Omental fat pad (tissue), 4 donors: ENCODE results near the gene TAAR5. TPM values are rescaled to one million over a fixed set of nuclear protein-coding genes. Genes with fewer than 3 reads are reported as not detected.
"Not testable (repeated sequence)": the region's sequence is repeated elsewhere in the genome, so short reads cannot be mapped to it uniquely, and the experiment has no call there.

Source experiments
- ATAC-seq: fragments of 150-250 bp; one replicate; pipeline ENCODE4 v1.9.1; 2016; ENCODE audit warnings: mild to moderate bottlenecking, moderate library complexity; ENCODE audit not compliant: low FRiP score
- DNase-seq: peaks from one replicate; pipeline ENCODE4 v3.0.0-alpha.2; 2019; ENCODE audit warnings: low spot score
- total RNA-seq, 4 donors: library from RNA; depleted of rRNA; stranded (reverse); fragments of >200 nt; gene quantifications; one replicate each; pipeline ENCODE4 v1.1.0, GENCODE V29; 2016
- TF ChIP-seq, protein P1 (sequence below), 3 donors: fragments of 450-650 bp; IDR thresholded peaks; one replicate each; pipeline ENCODE4 v1.5.1; 2016 to 2017; ENCODE audit warnings: antibody characterized with exemption in 3 of 3, mild to moderate bottlenecking in 3 of 3, moderate library complexity in 2 of 3

The TAAR5 gene, protein sequence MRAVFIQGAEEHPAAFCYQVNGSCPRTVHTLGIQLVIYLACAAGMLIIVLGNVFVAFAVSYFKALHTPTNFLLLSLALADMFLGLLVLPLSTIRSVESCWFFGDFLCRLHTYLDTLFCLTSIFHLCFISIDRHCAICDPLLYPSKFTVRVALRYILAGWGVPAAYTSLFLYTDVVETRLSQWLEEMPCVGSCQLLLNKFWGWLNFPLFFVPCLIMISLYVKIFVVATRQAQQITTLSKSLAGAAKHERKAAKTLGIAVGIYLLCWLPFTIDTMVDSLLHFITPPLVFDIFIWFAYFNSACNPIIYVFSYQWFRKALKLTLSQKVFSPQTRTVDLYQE
- not detected for total RNA-seq

DNA sequence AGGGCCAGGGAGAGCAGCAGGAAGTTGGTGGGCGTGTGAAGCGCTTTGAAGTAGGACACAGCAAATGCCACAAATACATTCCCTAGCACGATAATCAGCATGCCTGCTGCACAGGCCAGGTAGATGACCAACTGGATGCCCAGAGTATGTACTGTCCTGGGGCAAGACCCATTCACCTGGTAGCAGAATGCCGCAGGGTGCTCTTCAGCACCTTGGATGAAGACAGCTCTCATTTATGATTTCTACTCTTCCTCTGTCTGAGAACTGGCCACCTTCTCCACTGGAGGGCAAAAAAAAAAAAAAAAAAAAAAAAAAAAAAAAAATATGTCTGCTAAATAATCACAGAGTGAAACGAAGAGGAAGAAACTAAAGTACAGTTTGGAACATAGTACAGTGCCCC is at the start of gene TAAR5:
TAAR5 (minus strand) TSS at position 288 of the 400 bp plus-strand sequence; CDS start at position 233, 55 bp downstream.
- TF ChIP-seq, protein P1, sequence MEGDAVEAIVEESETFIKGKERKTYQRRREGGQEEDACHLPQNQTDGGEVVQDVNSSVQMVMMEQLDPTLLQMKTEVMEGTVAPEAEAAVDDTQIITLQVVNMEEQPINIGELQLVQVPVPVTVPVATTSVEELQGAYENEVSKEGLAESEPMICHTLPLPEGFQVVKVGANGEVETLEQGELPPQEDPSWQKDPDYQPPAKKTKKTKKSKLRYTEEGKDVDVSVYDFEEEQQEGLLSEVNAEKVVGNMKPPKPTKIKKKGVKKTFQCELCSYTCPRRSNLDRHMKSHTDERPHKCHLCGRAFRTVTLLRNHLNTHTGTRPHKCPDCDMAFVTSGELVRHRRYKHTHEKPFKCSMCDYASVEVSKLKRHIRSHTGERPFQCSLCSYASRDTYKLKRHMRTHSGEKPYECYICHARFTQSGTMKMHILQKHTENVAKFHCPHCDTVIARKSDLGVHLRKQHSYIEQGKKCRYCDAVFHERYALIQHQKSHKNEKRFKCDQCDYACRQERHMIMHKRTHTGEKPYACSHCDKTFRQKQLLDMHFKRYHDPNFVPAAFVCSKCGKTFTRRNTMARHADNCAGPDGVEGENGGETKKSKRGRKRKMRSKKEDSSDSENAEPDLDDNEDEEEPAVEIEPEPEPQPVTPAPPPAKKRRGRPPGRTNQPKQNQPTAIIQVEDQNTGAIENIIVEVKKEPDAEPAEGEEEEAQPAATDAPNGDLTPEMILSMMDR (IDR thresholded peaks at IDR 0.05), result no peak
- ATAC-seq, result no peak
- no peak for DNase-seq

DNA sequence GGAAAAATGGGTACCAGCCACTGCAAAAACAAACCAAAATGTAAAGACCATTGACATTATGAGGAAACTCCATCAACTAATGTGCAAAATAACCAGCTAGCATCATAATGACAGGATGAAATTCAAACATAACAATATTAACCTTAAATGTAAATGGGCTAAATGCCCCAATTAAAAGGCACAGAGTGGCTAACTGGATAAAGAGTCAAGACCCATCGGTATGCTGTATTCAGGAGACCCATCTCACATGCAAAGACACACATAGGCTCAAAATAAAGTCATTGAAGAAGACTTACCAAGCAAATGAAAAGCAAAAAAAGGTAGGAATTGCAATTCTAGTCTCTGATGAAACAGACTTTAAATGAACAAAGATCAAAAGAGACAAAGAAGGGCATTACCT is 47.6 kb upstream of the TAAR5 start:
- not testable (repeated sequence) for DNase-seq, ATAC-seq

DNA sequence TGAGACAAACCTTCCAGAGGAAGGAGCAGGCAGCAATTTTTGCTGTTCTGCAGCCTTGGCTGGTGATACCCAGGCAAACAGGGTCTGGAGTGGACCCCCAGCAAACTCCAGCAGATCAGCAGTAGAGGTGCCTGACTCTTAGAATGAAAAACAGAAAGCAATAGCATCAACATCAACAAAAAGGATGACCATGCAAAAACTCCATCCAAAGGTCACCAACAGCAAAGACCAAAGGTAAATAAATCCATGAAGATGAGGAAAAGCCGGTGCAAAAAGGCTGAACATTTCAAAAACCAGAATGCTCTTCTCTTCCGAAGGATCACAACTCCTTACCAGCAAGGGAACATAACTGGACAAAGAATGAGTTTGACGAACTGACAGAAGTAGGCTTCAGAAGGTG is 46.4 kb upstream of the TAAR5 start:
- not testable (repeated sequence) for DNase-seq, ATAC-seq

DNA sequence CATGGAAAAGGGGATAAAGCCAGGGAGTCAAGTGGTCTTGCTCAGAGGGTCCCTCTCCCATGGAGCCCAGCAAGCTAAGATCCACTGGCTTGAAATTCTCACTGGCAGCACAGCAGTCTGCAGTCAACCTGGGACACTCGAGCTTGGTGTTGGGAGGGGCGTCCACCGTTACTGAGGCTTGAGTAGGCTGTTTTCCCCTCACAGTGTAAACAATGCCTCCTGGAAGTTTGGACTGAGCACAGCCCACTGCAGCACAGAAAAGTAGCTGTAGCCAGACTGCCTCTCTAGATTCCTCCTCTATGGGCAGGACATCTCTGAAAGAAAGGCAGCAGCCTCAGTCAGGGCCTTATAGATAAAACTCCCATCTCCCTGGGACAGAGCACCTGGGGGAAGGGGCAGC is 45.7 kb upstream of the TAAR5 start:
- not testable (repeated sequence) for DNase-seq, ATAC-seq

DNA sequence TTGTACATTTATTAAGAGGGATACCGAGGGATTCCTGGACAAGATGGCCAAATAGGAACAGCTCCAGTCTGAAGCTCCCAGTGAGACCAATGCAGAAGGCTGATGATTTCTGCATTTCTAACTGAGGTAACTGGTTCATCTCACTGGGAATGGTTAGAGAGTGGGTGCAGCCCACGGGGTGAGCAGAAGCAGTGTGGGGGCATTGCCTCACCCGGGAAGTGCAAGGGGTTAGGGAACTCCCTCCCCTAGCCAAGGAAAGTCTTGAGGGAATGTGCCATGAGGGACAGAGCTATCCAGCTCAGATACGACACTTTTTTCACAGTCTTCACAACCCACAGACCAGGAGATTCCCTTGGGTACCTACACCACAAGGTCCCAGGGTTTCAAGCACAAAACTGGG is 45.3 kb upstream of the TAAR5 start:
- TF ChIP-seq, protein P1 (IDR thresholded peaks at IDR 0.05), result no peak
- DNase-seq (no peak), ATAC-seq (no peak)

DNA sequence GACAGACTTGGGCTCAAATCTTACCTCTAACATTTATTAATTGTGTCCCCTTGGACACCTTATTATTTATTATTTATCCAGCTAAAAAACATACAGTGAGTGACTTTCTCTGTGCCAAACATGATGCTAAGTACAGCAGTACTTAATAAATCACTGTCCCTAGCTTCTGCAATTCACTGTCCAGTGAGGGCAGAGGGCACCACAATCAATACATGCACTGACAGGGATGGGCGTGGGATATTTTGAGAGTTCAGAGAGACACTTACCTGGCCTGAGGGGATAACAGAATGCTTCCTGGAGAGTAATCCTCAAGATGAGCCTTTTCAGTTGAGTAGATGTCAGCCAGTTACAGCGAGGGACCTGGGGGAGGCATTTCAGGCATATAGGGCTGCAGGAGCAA is 43.8 kb upstream of the TAAR5 start:
- TF ChIP-seq, protein P1 (IDR thresholded peaks at IDR 0.05), result no peak
- no peak for ATAC-seq
- no peak for DNase-seq

DNA sequence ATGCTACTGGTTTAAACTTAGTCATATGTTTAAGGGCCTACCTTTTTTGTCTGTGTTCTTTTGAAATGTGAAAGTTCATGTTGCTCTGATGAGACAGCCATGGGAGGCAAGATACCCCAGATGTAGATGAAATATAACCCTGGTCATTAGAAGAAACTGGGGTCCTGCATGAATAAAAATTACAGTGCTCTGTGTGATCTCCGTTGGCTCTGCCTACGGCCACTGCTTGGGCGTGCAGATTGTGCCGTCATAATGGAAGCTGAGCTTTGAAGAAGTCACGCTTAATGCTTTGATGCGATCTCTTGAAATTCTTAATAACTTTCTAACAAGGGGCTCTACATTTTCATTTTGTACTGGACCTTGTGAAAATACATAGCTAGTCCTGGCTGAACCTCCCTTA is 34.6 kb upstream of the TAAR5 start, which contains the start of gene TAAR2:
TAAR2 (minus strand) TSS at position 101 of the 400 bp plus-strand sequence; CDS start at position 101, 0 bp downstream.
- TF ChIP-seq, protein P1 (IDR thresholded peaks at IDR 0.05), result no peak
- no peak for DNase-seq
- ATAC-seq, result no peak

DNA sequence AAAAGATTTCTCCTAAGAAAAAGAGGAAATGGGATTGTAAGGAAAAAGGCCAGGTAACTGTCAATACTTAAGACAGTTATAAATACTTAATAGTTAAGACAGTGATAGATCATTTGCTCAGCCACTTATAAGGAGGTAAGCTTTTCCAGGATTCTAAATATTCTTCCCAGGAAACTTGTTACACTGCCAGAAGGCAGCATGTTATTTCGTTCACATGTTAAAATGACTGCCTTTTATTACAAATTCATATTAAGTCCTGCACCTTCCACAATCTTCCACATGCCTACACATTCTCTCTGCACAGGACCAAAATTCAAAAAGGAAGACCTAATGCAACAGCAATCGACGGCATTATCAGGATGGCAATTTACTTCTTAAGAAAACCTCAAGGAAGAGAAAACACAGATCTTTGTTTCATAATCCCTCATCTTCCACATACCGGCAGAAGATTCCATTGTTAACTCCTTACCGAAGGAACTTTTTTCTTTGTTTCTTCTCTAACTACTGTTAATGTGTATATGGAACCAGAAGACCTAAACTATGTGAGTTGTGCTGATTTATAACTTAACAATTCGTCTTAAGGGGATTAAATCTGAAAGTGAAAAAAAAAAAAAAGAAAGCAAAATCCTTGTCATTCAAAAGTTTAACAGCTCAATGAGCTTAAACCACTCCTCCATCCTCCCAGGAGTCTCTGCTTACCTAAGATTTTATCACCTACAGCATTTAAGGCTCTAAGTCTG is 33.7 kb upstream of the TAAR5 start:
- TF ChIP-seq, protein P1 (IDR thresholded peaks at IDR 0.05), result no peak
- no peak for DNase-seq
- no peak for ATAC-seq
